WTC11 (cell line): Measurements from ENCODE around the gene COBLL1. TPM values are rescaled to one million over a fixed set of nuclear protein-coding genes. Genes with fewer than 3 reads are reported as not detected.

Source experiments
- ATAC-seq: fragments of 200-7000 bp; cut with Tn5 transposase; 2 replicates; pipeline ENCODE4 v1.10.0; 2021; ENCODE audit warnings: mild to moderate bottlenecking, moderate library complexity
- CTCF ChIA-PET: fragments of 300-600 bp; sonication (Branson Sonifier 250); formaldehyde crosslinking; loops from one replicate; lab custom pipeline; 2021; ENCODE audit warnings: antibody characterized with exemption; lab: Charles Lee
- POLR2A ChIA-PET: fragments of 350-600 bp; sonication (Branson Sonifier 250); formaldehyde crosslinking; loops from one replicate; lab custom pipeline; 2021; ENCODE audit warnings: antibody characterized with exemption; lab: Charles Lee
- DNase-seq: peaks from one replicate; pipeline ENCODE4 v3.0.0; 2021; ENCODE audit warnings: low spot score
- H3K27ac Mint-ChIP-seq: 2 replicates; pipeline ENCODE4 v1.8.0; 2021; ENCODE audit warnings: mixed read lengths
- H3K27me3 Mint-ChIP-seq: 2 replicates; pipeline ENCODE4 v1.8.0; 2021; ENCODE audit warnings: low read depth, mild to moderate bottlenecking, moderate library complexity, mixed read lengths
- H3K36me3 Mint-ChIP-seq: 2 replicates; pipeline ENCODE4 v1.8.0; 2021; ENCODE audit warnings: mixed read lengths
- H3K4me1 Mint-ChIP-seq: 2 replicates; pipeline ENCODE4 v1.8.0; 2022; ENCODE audit warnings: mixed read lengths
- H3K4me3 Mint-ChIP-seq: 2 replicates; pipeline ENCODE4 v1.8.0; 2021; ENCODE audit warnings: mild to moderate bottlenecking, moderate library complexity, mixed read lengths
- H3K9me3 Mint-ChIP-seq: 2 replicates; pipeline ENCODE4 v1.8.0; 2021; ENCODE audit warnings: mixed read lengths
- CREB1 ChIP-seq: sonication (generic); formaldehyde crosslinking; IDR thresholded peaks from 2 replicates; pipeline ENCODE4 v1.8.0; 2023; ENCODE audit warnings: mild to moderate bottlenecking, missing genetic modification reagents
- E2F4 ChIP-seq: sonication (generic); formaldehyde crosslinking; IDR thresholded peaks from 2 replicates; pipeline ENCODE4 v1.8.1; 2022; ENCODE audit warnings: low read depth, mild to moderate bottlenecking, moderate library complexity, missing genetic modification reagents, borderline replicate concordance
- FOXJ3 ChIP-seq: sonication (generic); formaldehyde crosslinking; IDR thresholded peaks from 2 replicates; pipeline ENCODE4 v1.9.0; 2021; ENCODE audit warnings: missing genetic modification reagents, mild to moderate bottlenecking, borderline replicate concordance
- GABPB1 ChIP-seq: sonication (generic); formaldehyde crosslinking; IDR thresholded peaks from 2 replicates; pipeline ENCODE4 v1.8.1; 2023; ENCODE audit warnings: mild to moderate bottlenecking, missing genetic modification reagents
- NFE2L1 ChIP-seq: sonication (generic); formaldehyde crosslinking; IDR thresholded peaks from 2 replicates; pipeline ENCODE4 v1.8.1; 2023; ENCODE audit warnings: missing genetic modification reagents
- NR1H2 ChIP-seq: sonication (generic); formaldehyde crosslinking; IDR thresholded peaks from 2 replicates; pipeline ENCODE4 v1.9.0; 2021; ENCODE audit warnings: mild to moderate bottlenecking, moderate library complexity, missing genetic modification reagents
- NR3C1 ChIP-seq: sonication (generic); formaldehyde crosslinking; conservative IDR thresholded peaks from 2 replicates; pipeline ENCODE4 v1.8.1; 2023; ENCODE audit warnings: low read depth, mild to moderate bottlenecking, missing genetic modification reagents
- OVOL2 ChIP-seq: fragments of 250-450 bp; sonication (Bioruptor Pico); IDR thresholded peaks from 2 replicates; pipeline ENCODE4 v1.9.0; 2021; ENCODE audit warnings: mild to moderate bottlenecking, borderline replicate concordance
- PRRX2 ChIP-seq: fragments of 250-450 bp; sonication (Bioruptor Pico); IDR thresholded peaks from 2 replicates; pipeline ENCODE4 v1.8.0; 2021; ENCODE audit warnings: mild to moderate bottlenecking
- SMAD3 ChIP-seq: sonication (generic); formaldehyde crosslinking; IDR thresholded peaks from 2 replicates; pipeline ENCODE4 v1.8.0; 2022; ENCODE audit warnings: missing genetic modification reagents, mild to moderate bottlenecking, borderline replicate concordance
- SMAD4 ChIP-seq: sonication (generic); formaldehyde crosslinking; IDR thresholded peaks from 2 replicates; pipeline ENCODE4 v1.8.0; 2022; ENCODE audit warnings: mild to moderate bottlenecking, missing genetic modification reagents
- TCF7 ChIP-seq: sonication (generic); formaldehyde crosslinking; IDR thresholded peaks from 2 replicates; pipeline ENCODE4 v1.8.0; 2022; ENCODE audit warnings: mild to moderate bottlenecking, low read depth, missing genetic modification reagents, moderate library complexity
- ZBTB21 ChIP-seq: sonication (generic); formaldehyde crosslinking; IDR thresholded peaks from 2 replicates; pipeline ENCODE4 v1.8.1; 2023; ENCODE audit warnings: mild to moderate bottlenecking, missing genetic modification reagents, borderline replicate concordance
- ZMAT4 ChIP-seq: fragments of 250-450 bp; sonication (Bioruptor Pico); IDR thresholded peaks from 2 replicates; pipeline ENCODE4 v1.9.0; 2021; ENCODE audit warnings: mild to moderate bottlenecking
- ZNF121 ChIP-seq: sonication (generic); formaldehyde crosslinking; IDR thresholded peaks from 2 replicates; pipeline ENCODE4 v1.8.0; 2023; ENCODE audit warnings: missing genetic modification reagents
- ZNF219 ChIP-seq: sonication (generic); formaldehyde crosslinking; IDR thresholded peaks from 2 replicates; pipeline ENCODE4 v1.8.0; 2023; ENCODE audit warnings: missing genetic modification reagents, mild to moderate bottlenecking, borderline replicate concordance
- ZNF416 ChIP-seq: fragments of 250-450 bp; sonication (Bioruptor Pico); IDR thresholded peaks from 2 replicates; pipeline ENCODE4 v1.9.0; 2021; ENCODE audit warnings: mild to moderate bottlenecking, inconsistent platforms
- ZSCAN18 ChIP-seq: fragments of 250-450 bp; sonication (Bioruptor Pico); IDR thresholded peaks from 2 replicates; pipeline ENCODE4 v2.1.2; 2022; ENCODE audit warnings: mild to moderate bottlenecking, moderate library complexity
- total RNA-seq: library from RNA; stranded (reverse); gene quantifications from 3 replicates; pipeline ENCODE4 v1.2.3, GENCODE V29; 2021
- TF ChIP-seq, protein P1 (sequence below): sonication (generic); formaldehyde crosslinking; IDR thresholded peaks from 2 replicates; pipeline ENCODE4 v1.8.1; 2022; ENCODE audit warnings: low read depth, missing genetic modification reagents, borderline replicate concordance

COBLL1 gene
- total RNA-seq, 1 experiment from 2014 or later: 5.8 TPM

DNA sequence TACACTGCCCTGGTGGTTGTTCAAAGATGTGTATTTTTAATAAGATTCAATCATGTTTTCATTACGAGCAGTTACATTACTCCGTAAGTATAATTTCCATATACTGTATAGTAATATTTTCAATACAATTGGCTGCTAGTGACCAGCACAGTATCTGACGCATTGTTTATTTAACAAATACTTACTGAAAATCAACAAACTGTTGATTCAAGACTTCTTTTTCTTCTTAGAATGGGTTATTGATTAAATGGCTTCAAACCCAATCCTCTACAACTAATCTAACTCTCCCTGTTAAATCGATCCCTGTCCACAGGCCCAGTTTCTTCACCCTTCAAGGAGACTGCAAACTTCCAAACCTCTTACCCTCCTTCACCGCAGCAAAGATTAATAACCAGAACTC lies 18.5 kb downstream of the COBLL1 start:
- H3K4me1 Mint-ChIP-seq: no peaks in the 10 kb centered on the region
- no peak for DNase-seq
- POLR2A ChIA-PET: no interaction called here
- TF ChIP-seq CREB1: no peak
- no peak for TF ChIP-seq OVOL2 (CRISPR knock-in tag)
- TF ChIP-seq FOXJ3 (CRISPR knock-in tag): no peak
- no peak for TF ChIP-seq NR1H2 (CRISPR knock-in tag)
- no peak for TF ChIP-seq ZMAT4 (CRISPR knock-in tag)
- TF ChIP-seq SMAD3 (CRISPR knock-in tag): no peak
- TF ChIP-seq, all 79 proteins: peak for 0
- Mint-ChIP-seq H3K36me3 (no peaks in the 10 kb centered on the region), H3K27me3 (no peaks in the 10 kb centered on the region), H3K9me3 (no peaks in the 10 kb centered on the region), H3K27ac (no peak overlapping the region), H3K4me3 (no peak overlapping the region)
- no peak for ATAC-seq
- CTCF ChIA-PET: no interaction called here

DNA sequence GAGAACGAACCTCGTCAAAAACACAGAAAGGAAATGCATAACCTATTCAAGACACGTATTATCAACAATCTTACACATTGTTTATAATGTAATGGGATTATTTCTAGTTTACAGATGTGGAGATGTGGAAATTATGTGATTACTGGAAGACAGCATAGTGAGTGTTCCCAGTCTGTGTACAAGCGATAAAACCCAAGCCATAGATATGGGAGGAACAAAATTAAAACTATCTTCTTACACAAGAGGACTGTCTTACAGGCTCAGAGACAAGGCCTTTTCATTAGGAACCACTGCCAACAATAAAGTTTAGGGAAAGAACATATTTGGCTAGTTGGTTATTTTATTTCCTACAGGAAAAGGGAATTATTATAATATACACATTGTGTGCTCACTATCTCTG lies 20.3 kb downstream of the COBLL1 start:
- Mint-ChIP-seq H3K4me3 (no peak overlapping the region), H3K27ac (no peak overlapping the region)
- TF ChIP-seq SMAD4: no peak
- no peak for TF ChIP-seq ZSCAN18 (CRISPR knock-in tag)
- TF ChIP-seq ZNF416: no peak
- no peak for TF ChIP-seq NR3C1
- TF ChIP-seq E2F4 (CRISPR knock-in tag): no peak
- TF ChIP-seq TCF7 (CRISPR knock-in tag): no peak
- TF ChIP-seq ZBTB21 (CRISPR knock-in tag): no peak
- TF ChIP-seq ZNF219 (CRISPR knock-in tag): no peak
- TF ChIP-seq, protein P1, sequence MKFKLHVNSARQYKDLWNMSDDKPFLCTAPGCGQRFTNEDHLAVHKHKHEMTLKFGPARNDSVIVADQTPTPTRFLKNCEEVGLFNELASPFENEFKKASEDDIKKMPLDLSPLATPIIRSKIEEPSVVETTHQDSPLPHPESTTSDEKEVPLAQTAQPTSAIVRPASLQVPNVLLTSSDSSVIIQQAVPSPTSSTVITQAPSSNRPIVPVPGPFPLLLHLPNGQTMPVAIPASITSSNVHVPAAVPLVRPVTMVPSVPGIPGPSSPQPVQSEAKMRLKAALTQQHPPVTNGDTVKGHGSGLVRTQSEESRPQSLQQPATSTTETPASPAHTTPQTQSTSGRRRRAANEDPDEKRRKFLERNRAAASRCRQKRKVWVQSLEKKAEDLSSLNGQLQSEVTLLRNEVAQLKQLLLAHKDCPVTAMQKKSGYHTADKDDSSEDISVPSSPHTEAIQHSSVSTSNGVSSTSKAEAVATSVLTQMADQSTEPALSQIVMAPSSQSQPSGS (CRISPR knock-in tag): no peak
- TF ChIP-seq ZNF121: no peak
- TF ChIP-seq NFE2L1: no peak
- TF ChIP-seq, all 79 proteins: peak for 0

GRCh38 chr2:164818149-164819136 lies 23.2 kb downstream of the COBLL1 start:
- H3K4me1 Mint-ChIP-seq: no peaks in the 10 kb centered on the region
- POLR2A ChIA-PET: no interaction called here
- no peaks in the 10 kb centered on the region for H3K27me3 Mint-ChIP-seq
- no peaks in the 10 kb centered on the region for H3K36me3 Mint-ChIP-seq
- DNase-seq (no peak), ATAC-seq (no peak)
- H3K27ac Mint-ChIP-seq: no peak overlapping the region
- TF ChIP-seq GABPB1 (CRISPR knock-in tag): peak; percentile 37; the same call in 1 of the 2 replicates
- no peak for TF ChIP-seq PRRX2 (CRISPR knock-in tag)
- CTCF ChIA-PET: interaction anchor here (1.0 kb wide), 1 partner anchor 24 kb away, joined by 3 read pairs; the partner anchor contains the start of gene COBLL1
- no peaks in the 10 kb centered on the region for H3K9me3 Mint-ChIP-seq
- no peak overlapping the region for H3K4me3 Mint-ChIP-seq

More for the DNA sequence above, 20.3 kb downstream of the COBLL1 start:
- Mint-ChIP-seq H3K36me3 (no peaks in the 10 kb centered on the region), H3K27me3 (no peaks in the 10 kb centered on the region), H3K4me1 (no peaks in the 10 kb centered on the region), H3K9me3 (no peaks in the 10 kb centered on the region)
- ChIA-PET POLR2A (no interaction called here), CTCF (no interaction called here)
- DNase-seq: no peak
- no peak for ATAC-seq
